Activated CD4-positive, alpha-beta T cell treated with anti-CD3 and anti-CD28 coated beads for 36 hours (primary cell): ENCODE data around the gene FAM228B. TPM values are rescaled to one million over a fixed set of nuclear protein-coding genes. Genes with fewer than 3 reads are reported as not detected.
"Not testable (repeated sequence)": the region's sequence is repeated elsewhere in the genome, so short reads cannot be mapped to it uniquely, and the experiment has no call there.

Experiments used
- ATAC-seq: fragments of 200-7000 bp; cut with Tn5 transposase; one replicate; pipeline ENCODE4 v1.10.0; 2021; ENCODE audit warnings: mild to moderate bottlenecking, moderate library complexity
- CTCF ChIA-PET: fragments of 350-600 bp; sonication (Branson Sonifier 250); formaldehyde crosslinking; loops from one replicate; lab custom pipeline; 2021; ENCODE audit warnings: antibody characterized with exemption; lab: Charles Lee
- POLR2A ChIA-PET: fragments of 350-600 bp; sonication (Branson Sonifier 250); formaldehyde crosslinking; loops from one replicate; lab custom pipeline; 2021; ENCODE audit warnings: antibody characterized with exemption, inconsistent platforms; lab: Charles Lee
- DNase-seq: peaks from one replicate; pipeline ENCODE4 v3.0.0-alpha.2; 2020
- H3K27ac Mint-ChIP-seq: one replicate; pipeline ENCODE4 v1.8.0; 2021; ENCODE audit warnings: mixed read lengths
- H3K27me3 Mint-ChIP-seq: one replicate; pipeline ENCODE4 v1.8.0; 2021; ENCODE audit warnings: mixed read lengths
- H3K36me3 Mint-ChIP-seq: one replicate; pipeline ENCODE4 v1.8.0; 2021; ENCODE audit warnings: low read depth, mixed read lengths
- H3K4me1 Mint-ChIP-seq: one replicate; pipeline ENCODE4 v1.8.0; 2021; ENCODE audit warnings: mixed read lengths
- H3K4me3 Mint-ChIP-seq: one replicate; pipeline ENCODE4 v1.8.0; 2021; ENCODE audit warnings: mild to moderate bottlenecking, moderate library complexity, mixed read lengths
- H3K9me3 Mint-ChIP-seq: one replicate; pipeline ENCODE4 v1.8.0; 2021; ENCODE audit warnings: low read depth, mixed read lengths
- intact Hi-C, 2 experiments: fragments of 100-400 bp; cut with DNase I in 1 of 2; cut with micrococcal nuclease in 1 of 2; formaldehyde crosslinking; loops; one replicate each; pipeline versions ENCODE4 v1.14.2 to v1.15.1; 2022 to 2024; cut with DNase I, micrococcal nuclease
- total RNA-seq, 2 experiments: library from RNA; stranded (reverse); gene quantifications; one replicate each; pipeline ENCODE4 v1.2.3, GENCODE V29; 2021

FAM228B gene
- total RNA-seq, 2 experiments from 2014 or later, result 5.2 to 10.5 TPM

DNA sequence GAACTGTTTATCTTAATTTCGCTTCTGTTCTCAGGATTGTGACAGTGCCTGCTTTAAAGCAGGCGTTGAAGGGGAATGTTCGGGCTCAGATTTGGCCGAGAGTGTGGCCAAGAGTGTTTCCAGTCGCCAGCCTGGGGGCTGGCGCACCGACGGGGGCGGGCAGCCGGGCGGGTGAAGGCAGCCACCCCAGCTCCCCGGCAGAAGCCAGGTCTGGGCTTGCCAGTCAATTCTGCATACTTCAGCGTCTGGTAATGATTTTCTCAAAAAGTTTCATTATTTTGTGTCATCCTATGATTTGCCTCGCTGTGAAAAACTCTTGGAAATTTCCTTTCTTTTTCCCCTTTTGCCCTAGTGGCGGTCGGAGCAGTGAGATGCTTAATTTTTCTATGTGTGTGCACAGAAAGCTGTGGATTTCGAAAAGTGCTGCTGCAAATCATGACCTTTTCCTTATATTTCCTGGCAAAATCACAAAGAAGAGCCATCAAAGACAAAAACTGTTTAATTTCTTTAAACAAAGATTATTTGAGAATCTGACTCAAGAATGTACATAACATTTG is 52.4 kb downstream of the FAM228B start:
- intact Hi-C loops, result no loop called here
- Mint-ChIP-seq H3K36me3 (no peaks in the 10 kb centered on the region), H3K4me3 (no peak overlapping the region), H3K4me1 (peaks cover 4% of the 10 kb centered on the region), H3K9me3 (no peaks in the 10 kb centered on the region), H3K27ac (no peak overlapping the region), H3K27me3 (peaks cover 6% of the 10 kb centered on the region)
- ChIA-PET POLR2A (no interaction called here), CTCF (no interaction called here)
- no peak for ATAC-seq
- no peak for DNase-seq

DNA sequence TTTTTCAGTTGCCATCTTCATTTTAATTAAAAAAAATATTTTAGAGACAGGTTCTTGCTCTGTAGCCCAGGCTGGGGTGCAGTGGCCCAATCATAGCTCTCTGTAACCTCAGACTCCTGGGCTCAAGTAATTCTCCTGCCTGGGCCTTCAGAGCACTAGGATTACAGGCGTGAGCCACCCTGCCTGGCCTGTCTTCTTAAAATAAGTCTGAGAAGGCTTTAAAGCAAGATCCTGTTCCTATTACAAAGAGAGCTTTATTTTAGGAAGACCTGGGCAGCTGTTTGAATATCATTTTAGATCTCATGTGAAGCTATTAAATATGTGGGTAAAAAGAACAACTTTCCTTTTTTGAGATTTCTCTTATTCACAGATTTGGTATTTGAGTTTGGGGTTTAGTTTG is 53.1 kb downstream of the FAM228B start:
- CTCF ChIA-PET, result interaction anchor here (0.8 kb wide), 1 partner anchor 10 kb away, joined by 3 read pairs; no protein-coding TSS in a partner anchor
- POLR2A ChIA-PET, result no interaction called here
- Mint-ChIP-seq H3K4me1 (peaks cover 4% of the 10 kb centered on the region), H3K9me3 (no peaks in the 10 kb centered on the region), H3K27me3 (peaks cover 6% of the 10 kb centered on the region), H3K36me3 (no peaks in the 10 kb centered on the region), H3K27ac (no peak overlapping the region), H3K4me3 (no peak overlapping the region)
- no peak for DNase-seq
- intact Hi-C loops, result no loop called here
- ATAC-seq, result no peak

DNA sequence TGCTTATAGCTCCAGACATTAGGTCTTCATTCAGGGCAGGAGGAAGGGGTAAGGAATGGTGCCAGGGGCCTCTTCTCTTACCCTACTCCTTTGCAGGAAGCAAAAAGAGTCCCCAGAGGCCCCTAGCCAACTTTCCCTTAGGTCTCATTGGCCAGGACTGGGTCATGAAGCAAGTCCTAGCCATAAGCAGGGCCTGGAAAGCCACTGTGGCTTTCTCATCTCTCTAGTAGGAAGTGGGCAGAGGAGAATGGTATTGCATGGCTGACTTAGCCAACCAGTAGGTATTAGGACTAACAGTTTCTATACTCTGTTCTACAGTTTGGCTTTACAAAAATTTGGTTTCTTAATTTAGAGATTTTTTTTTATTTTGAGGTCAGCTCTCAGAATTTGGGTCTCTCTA is 56.4 kb downstream of the FAM228B start:
- H3K27ac Mint-ChIP-seq, result no peak overlapping the region
- intact Hi-C loops, result no loop called here
- H3K27me3 Mint-ChIP-seq, result no peaks in the 10 kb centered on the region
- CTCF ChIA-PET, result interaction anchor here (1.0 kb wide), 1 partner anchor 14 kb away, joined by 5 read pairs; no protein-coding TSS in a partner anchor
- no peak overlapping the region for H3K4me3 Mint-ChIP-seq
- no peaks in the 10 kb centered on the region for H3K36me3 Mint-ChIP-seq
- ATAC-seq, result no peak
- POLR2A ChIA-PET, result no interaction called here
- no peak for DNase-seq
- H3K9me3 Mint-ChIP-seq, result no peaks in the 10 kb centered on the region
- peaks cover 4% of the 10 kb centered on the region for H3K4me1 Mint-ChIP-seq

DNA sequence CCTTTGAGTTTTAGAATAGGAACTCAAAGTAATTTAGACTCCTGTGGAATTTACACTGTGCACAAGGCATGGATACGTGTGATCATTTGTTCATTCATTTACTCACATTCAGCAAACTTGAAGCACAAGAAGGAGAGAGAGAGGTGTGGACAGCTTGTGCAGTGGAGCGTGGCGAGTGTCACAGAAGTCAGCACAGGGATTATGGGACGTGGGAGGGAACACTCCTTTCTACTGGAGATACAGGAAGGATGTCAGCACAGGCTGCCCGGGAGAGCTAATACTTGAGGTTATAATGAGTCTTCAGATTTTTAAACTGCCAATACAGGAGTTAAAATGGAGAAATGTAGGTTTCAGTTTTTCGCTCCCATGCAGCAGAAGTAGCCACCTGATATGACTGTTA is 58.6 kb downstream of the FAM228B start:
- ChIA-PET POLR2A (no interaction called here), CTCF (interaction anchor here (1.2 kb wide), 1 partner anchor 21 kb away, joined by 3 read pairs; no protein-coding TSS in a partner anchor)
- peaks cover 2% of the 10 kb centered on the region for H3K4me1 Mint-ChIP-seq

DNA sequence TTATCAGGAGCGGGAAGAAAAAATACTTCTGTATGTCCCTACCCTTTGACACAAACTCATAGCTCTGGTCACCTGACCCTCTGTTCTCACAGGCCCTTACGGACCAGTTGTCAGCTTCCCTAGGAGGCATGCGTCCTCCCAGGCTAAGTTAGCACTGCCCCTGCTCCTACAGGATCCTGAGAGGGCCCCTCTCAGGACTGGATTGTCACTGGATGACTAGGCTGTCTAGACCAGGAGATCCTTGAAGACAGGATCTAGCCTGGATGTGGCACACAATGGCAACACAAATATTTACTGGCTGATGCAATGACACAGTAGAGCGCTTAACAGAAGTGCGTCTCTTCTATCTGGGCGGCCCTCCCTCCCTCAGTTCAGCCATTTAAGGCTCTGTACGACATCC is 59.2 kb downstream of the FAM228B start:
- DNase-seq (no peak), ATAC-seq (no peak)
- POLR2A ChIA-PET, result no interaction called here
- no peaks in the 10 kb centered on the region for H3K4me1 Mint-ChIP-seq
- no peak overlapping the region for H3K27ac Mint-ChIP-seq
- no peaks in the 10 kb centered on the region for H3K27me3 Mint-ChIP-seq
- intact Hi-C loops, result no loop called here
- CTCF ChIA-PET, result no interaction called here
- H3K4me3 Mint-ChIP-seq, result no peak overlapping the region
- peaks cover 4% of the 10 kb centered on the region for H3K9me3 Mint-ChIP-seq
- H3K36me3 Mint-ChIP-seq, result no peaks in the 10 kb centered on the region

More for the DNA sequence above, 58.6 kb downstream of the FAM228B start:
- ATAC-seq (no peak), DNase-seq (no peak)
- no peaks in the 10 kb centered on the region for H3K36me3 Mint-ChIP-seq
- H3K27ac Mint-ChIP-seq, result no peak overlapping the region
- intact Hi-C loops, result no loop called here
- no peak overlapping the region for H3K4me3 Mint-ChIP-seq
- H3K27me3 Mint-ChIP-seq, result no peaks in the 10 kb centered on the region
- no peaks in the 10 kb centered on the region for H3K9me3 Mint-ChIP-seq

DNA sequence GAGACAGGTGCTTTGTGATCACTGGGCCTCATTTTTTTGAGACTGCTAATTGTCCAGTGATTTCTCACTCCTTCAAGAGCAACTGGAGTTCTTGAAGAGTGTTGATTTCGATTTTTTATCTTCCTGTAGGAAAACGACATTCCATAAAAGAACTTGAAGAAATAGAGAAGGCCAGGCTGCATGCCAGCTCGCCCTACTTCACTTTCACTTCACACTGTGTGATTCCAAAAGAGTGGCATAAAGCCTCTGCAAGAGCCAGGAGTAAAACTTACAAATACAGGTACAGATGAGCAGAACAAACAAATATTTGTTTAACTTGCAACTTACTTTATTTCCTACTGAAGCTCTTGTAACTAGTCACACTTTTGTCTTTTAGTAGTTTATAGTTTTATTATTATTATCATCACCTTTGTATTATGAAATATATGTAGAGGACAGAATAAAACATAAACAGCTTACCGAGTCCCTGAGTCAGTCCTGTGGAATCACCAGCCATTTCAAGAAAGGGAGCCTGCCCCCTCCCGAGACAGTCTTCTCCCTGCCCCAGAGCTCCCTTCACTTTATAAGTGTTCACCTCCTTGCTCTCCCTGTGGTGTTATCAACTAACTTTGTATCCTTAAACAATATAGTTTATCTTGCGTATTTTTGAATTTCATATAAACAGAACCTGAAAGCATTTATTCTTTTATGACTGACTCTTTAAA is 60.2 kb downstream of the FAM228B start:
- DNase-seq (no peak), ATAC-seq (no peak)
- Mint-ChIP-seq H3K4me3 (no peak overlapping the region), H3K36me3 (no peaks in the 10 kb centered on the region), H3K4me1 (no peaks in the 10 kb centered on the region), H3K9me3 (peaks cover 8% of the 10 kb centered on the region), H3K27ac (no peak overlapping the region), H3K27me3 (no peaks in the 10 kb centered on the region)
- intact Hi-C loops, result no loop called here
- ChIA-PET POLR2A (no interaction called here), CTCF (no interaction called here)

DNA sequence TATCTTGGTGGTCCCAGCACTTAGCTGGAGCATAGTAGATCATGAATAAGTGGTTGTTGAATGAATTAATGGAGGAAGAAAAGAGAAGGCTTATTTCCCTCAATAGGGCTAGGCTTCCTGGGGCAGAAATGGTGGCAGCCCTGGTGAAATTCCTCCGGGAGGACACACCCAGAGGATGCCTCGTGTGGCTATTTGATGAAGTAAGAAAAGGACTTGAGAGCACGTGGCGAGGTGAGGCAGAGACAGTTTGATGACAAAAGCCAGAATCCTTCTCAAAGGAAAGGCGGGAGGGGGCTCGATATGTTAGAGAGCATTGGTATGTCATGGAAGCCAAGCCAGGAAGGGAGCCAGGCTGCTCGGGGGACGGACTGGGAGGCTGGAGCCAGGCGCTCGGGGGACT is 66.3 kb downstream of the FAM228B start:
- H3K4me1 Mint-ChIP-seq, result no peaks in the 10 kb centered on the region

DNA sequence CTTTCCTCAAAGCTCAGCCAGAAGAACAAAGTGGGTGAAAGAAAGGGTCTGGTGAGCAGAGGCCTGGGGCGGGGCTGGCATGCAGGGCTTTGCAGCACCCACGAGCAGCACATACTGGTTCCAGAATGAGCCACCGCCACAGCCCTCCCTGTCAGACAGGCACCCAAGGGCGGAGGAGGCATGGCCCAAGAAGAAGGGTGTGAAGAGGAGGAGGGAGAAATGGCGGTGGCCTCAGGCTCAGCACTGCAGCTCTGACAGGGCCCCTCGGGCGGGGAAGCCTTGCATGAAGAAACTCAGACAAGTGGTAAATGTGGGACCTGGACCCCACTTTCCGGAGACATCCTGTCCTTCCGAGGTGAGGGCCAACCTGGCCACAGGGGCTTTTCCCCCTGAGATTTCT is 67.2 kb downstream of the FAM228B start:
- H3K36me3 Mint-ChIP-seq, result no peaks in the 10 kb centered on the region
- intact Hi-C loops, result no loop called here
- no peak overlapping the region for H3K4me3 Mint-ChIP-seq
- no peaks in the 10 kb centered on the region for H3K27me3 Mint-ChIP-seq
- no peak overlapping the region for H3K27ac Mint-ChIP-seq
- POLR2A ChIA-PET, result no interaction called here
- CTCF ChIA-PET, result interaction anchor here (0.5 kb wide), 1 partner anchor 221 kb away, joined by 3 read pairs; no protein-coding TSS in a partner anchor
- ATAC-seq (no peak), DNase-seq (no peak)
- H3K4me1 Mint-ChIP-seq, result no peaks in the 10 kb centered on the region
- peaks cover 11% of the 10 kb centered on the region for H3K9me3 Mint-ChIP-seq

More for the DNA sequence above, 66.3 kb downstream of the FAM228B start:
- intact Hi-C loops, result no loop called here
- Mint-ChIP-seq H3K9me3 (peaks cover 11% of the 10 kb centered on the region), H3K4me3 (no peak overlapping the region), H3K36me3 (no peaks in the 10 kb centered on the region), H3K27me3 (no peaks in the 10 kb centered on the region), H3K27ac (no peak overlapping the region)
- CTCF ChIA-PET, result no interaction called here
- no peak for DNase-seq
- POLR2A ChIA-PET, result no interaction called here
- ATAC-seq, result no peak

DNA sequence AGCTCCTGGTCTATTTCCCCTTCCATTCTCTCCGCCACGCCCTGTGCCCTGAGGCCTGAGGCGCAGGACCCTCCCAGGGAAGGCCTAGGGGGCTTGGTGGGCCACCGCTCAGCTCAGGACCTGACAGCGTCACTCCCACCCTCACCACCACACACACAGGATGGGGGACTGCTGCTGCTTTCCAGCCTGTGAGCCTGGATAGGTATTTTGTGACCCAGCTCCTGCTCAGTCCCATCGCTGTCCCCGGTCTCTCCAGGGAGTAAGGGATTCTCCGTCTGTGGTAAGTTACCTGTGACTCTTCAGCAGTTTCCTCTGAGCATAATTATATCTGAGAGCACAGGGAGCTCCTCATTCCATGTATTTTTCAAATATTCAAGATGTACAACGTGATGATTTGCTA is 67.9 kb downstream of the FAM228B start:
- CTCF ChIA-PET, result interaction anchor here (0.5 to 0.6 kb wide), 3 partner anchors 16 to 220 kb away, joined by 3 read pairs; no protein-coding TSS in a partner anchor
- ATAC-seq, result no peak
- H3K4me3 Mint-ChIP-seq, result no peak overlapping the region
- POLR2A ChIA-PET, result interaction anchor here (0.6 kb wide), 1 partner anchor 99 kb away, joined by 4 read pairs; no protein-coding TSS in a partner anchor
- H3K36me3 Mint-ChIP-seq, result no peaks in the 10 kb centered on the region
- intact Hi-C loops, result no loop called here
- no peak for DNase-seq
- H3K27ac Mint-ChIP-seq, result no peak overlapping the region
- peaks cover 11% of the 10 kb centered on the region for H3K9me3 Mint-ChIP-seq
- H3K27me3 Mint-ChIP-seq, result no peaks in the 10 kb centered on the region
- no peaks in the 10 kb centered on the region for H3K4me1 Mint-ChIP-seq

DNA sequence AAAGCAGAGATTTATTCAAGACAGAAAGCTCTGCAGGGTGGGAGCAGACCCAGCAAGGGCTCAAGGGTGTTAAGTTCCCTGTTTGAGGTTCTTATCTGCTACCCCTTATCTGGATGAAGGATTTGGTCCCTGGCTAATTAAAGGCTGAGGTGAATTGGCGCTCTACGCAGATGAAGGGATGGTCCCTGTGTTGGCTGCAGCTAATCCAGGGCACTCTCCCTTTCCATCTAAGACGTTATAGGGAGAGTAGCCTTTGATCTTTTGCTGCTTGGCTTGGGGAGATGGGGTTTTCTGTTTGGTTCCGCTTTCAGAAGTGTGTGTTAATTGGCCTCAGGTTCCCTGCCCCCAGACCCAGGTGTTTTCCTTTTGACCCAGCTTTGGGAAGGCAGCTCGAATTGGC is 68.6 kb downstream of the FAM228B start:
- H3K36me3 Mint-ChIP-seq, result no peaks in the 10 kb centered on the region
- CTCF ChIA-PET, result interaction anchor here (0.6 kb wide), 3 partner anchors 15 to 218 kb away, joined by 3 read pairs; no protein-coding TSS in a partner anchor
- DNase-seq (no peak), ATAC-seq (no peak)
- H3K4me1 Mint-ChIP-seq, result no peaks in the 10 kb centered on the region
- H3K9me3 Mint-ChIP-seq, result peaks cover 14% of the 10 kb centered on the region
- H3K27ac Mint-ChIP-seq, result no peak overlapping the region
- POLR2A ChIA-PET, result no interaction called here
- intact Hi-C loops, result no loop called here
- no peak overlapping the region for H3K4me3 Mint-ChIP-seq
- H3K27me3 Mint-ChIP-seq, result no peaks in the 10 kb centered on the region

DNA sequence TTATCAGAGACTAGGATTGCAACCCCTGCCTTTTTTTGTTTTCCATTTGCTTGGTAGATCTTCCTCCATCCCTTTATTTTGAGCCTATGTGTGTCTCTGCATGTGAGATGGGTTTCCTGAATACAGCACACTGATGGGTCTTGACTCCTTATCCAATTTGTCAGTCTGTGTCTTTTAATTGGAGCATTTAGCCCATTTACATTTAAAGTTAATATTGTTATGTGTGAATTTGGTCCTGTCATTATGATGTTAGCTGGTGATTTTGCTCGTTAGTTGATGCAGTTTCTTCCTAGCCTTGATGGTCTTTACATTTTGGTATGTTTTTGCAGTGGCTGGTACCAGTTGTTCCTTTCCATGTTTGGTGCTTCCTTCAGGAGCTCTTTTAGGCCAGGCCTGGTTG is 73.9 kb downstream of the FAM228B start:
- CTCF ChIA-PET, result interaction anchor here (1.2 kb wide), 1 partner anchor 373 kb away, joined by 3 read pairs; no protein-coding TSS in a partner anchor
- H3K27ac Mint-ChIP-seq, POLR2A ChIA-PET: not testable (repeated sequence)

More for the DNA sequence above, 73.9 kb downstream of the FAM228B start:
- DNase-seq, H3K4me3 Mint-ChIP-seq, intact Hi-C loops, H3K36me3 Mint-ChIP-seq, H3K4me1 Mint-ChIP-seq, ATAC-seq, H3K27me3 Mint-ChIP-seq, H3K9me3 Mint-ChIP-seq: not testable (repeated sequence)
